HCT116 (cell line): ENCODE results near the gene SLC24A3. TPM values are rescaled to one million over a fixed set of nuclear protein-coding genes. Genes with fewer than 3 reads are reported as not detected.

ENCODE experiments used
- ATAC-seq: fragments of 200-7000 bp; cut with Tn5 transposase; 2 replicates; pipeline ENCODE4 v1.9.1; 2020; ENCODE audit warnings: mild to moderate bottlenecking, moderate library complexity
- BruUV-seq: library from RNA; stranded (reverse); fragments of 400-500 nt; replicated peaks from 2 replicates; lab custom pipeline; 2021; lab: Mats Ljungman, UMichigan
- CTCF ChIA-PET: fragments of 300-600 bp; sonication (Branson Sonifier 250); formaldehyde crosslinking; loops from one replicate; lab custom pipeline; 2021; ENCODE audit warnings: antibody characterized with exemption; lab: Charles Lee
- POLR2A ChIA-PET: fragments of 300-600, 350-600 bp; sonication (Branson Sonifier 250); formaldehyde crosslinking; loops from one replicate; lab custom pipeline; 2021; ENCODE audit warnings: antibody characterized with exemption; lab: Charles Lee
- RAD21 ChIA-PET, 2 experiments: fragments of 300-600 bp; sonication (Branson Sonifier 250); formaldehyde crosslinking; loops; one replicate each; lab custom pipeline; 2023; ENCODE audit warnings: low total read pairs in 2 of 2; ENCODE audit not compliant: uncharacterized antibody in 2 of 2, unreplicated experiment in 2 of 2, low non-redundant PET in 1 of 2; lab: Charles Lee
- DNase-seq: peaks from one replicate; pipeline ENCODE4 v3.0.0-alpha.2; 2010; ENCODE audit warnings: low read depth, low spot score
- H2AFZ ChIP-seq: fragments of 200-600 bp; shearing (Covaris generic), sonication (generic); 2 replicates; pipeline ENCODE4 v1.6.1; 2017; ENCODE audit warnings: low read depth, mixed run types, mixed read lengths, antibody characterized with exemption, low read length; ENCODE audit not compliant: poor library complexity, severe bottlenecking
- H3K27ac ChIP-seq: 2 replicates; pipeline ENCODE4 v1.5.1; 2012; ENCODE audit warnings: low read depth, low read length
- H3K27me3 ChIP-seq: fragments of 200-600 bp; sonication (generic); 2 replicates; pipeline ENCODE4 v1.6.1; 2016; ENCODE audit warnings: mixed run types, low read length, mixed read lengths; ENCODE audit not compliant: insufficient read depth
- H3K36me3 ChIP-seq, 2 experiments: fragments of 200-500 bp in 1 of 2; fragments of 200-600 bp in 1 of 2; sonication (Bioruptor generic) in 1 of 2; sonication (generic) in 1 of 2; 2 replicates each; pipeline versions ENCODE4 v1.5.1 to v1.6.1; 2014 to 2016; ENCODE audit warnings: low read length in 2 of 2, inconsistent platforms in 1 of 2, mixed read lengths in 1 of 2, mixed run types in 1 of 2; ENCODE audit not compliant: insufficient read depth in 2 of 2, control insufficient read depth in 1 of 2
- H3K4me1 ChIP-seq, 2 experiments: fragments of 200-600 bp in 1 of 2; sonication (generic) in 1 of 2; 2 replicates each; pipeline versions ENCODE4 v1.5.1 to v1.6.1; 2012 to 2017; ENCODE audit warnings: low read length in 2 of 2, inconsistent platforms in 1 of 2, mild to moderate bottlenecking in 1 of 2, mixed read lengths in 1 of 2, mixed run types in 1 of 2, moderate library complexity in 1 of 2; ENCODE audit not compliant: insufficient read depth in 2 of 2, control insufficient read depth in 1 of 2
- H3K4me2 ChIP-seq: fragments of 200-600 bp; sonication (generic); 2 replicates; pipeline ENCODE4 v1.6.1; 2017; ENCODE audit warnings: mixed run types, low read length, mixed read lengths
- H3K4me3 ChIP-seq, 2 experiments: fragments of 200-600 bp in 1 of 2; sonication (generic) in 1 of 2; replicated peaks in 1 of 2; 2 replicates each; pipeline ENCODE4 v1.5.1; 2011 to 2016; ENCODE audit warnings: low read length in 2 of 2, control low read depth in 1 of 2, low read depth in 1 of 2, mild to moderate bottlenecking in 1 of 2, mixed read lengths in 1 of 2, mixed run types in 1 of 2
- H3K79me2 ChIP-seq: fragments of 200-600 bp; sonication (generic); 2 replicates; pipeline ENCODE4 v1.6.1; 2017; ENCODE audit warnings: mild to moderate bottlenecking, mixed run types, low read length, moderate library complexity, mixed read lengths; ENCODE audit not compliant: insufficient read depth
- H3K9ac ChIP-seq: fragments of 200-600 bp; sonication (generic); 2 replicates; pipeline ENCODE4 v1.6.1; 2016; ENCODE audit warnings: low read length, mixed read lengths
- H3K9me2 ChIP-seq: fragments of 200-600 bp; sonication (generic), shearing (Covaris generic); 2 replicates; pipeline ENCODE4 v1.6.1; 2017; ENCODE audit warnings: mixed run types, mild to moderate bottlenecking, moderate library complexity; ENCODE audit not compliant: insufficient read depth
- H3K9me3 ChIP-seq, 2 experiments: fragments of 200-500 bp in 1 of 2; fragments of 200-600 bp in 1 of 2; sonication (Bioruptor generic) in 1 of 2; sonication (generic) in 1 of 2; 2 replicates each; pipeline ENCODE4 v1.6.1; 2014 to 2017; ENCODE audit warnings: low read length in 2 of 2, mixed read lengths in 2 of 2, inconsistent platforms in 1 of 2, low read depth in 1 of 2, mild to moderate bottlenecking in 1 of 2, mixed run types in 1 of 2, moderate library complexity in 1 of 2; ENCODE audit not compliant: control insufficient read depth in 1 of 2, insufficient read depth in 1 of 2
- H4K20me1 ChIP-seq: fragments of 200-600 bp; sonication (generic), shearing (Covaris generic); 2 replicates; pipeline ENCODE4 v1.6.1; 2017; ENCODE audit warnings: mixed run types, mild to moderate bottlenecking, moderate library complexity; ENCODE audit not compliant: insufficient read depth
- CBX3 ChIP-seq: IDR thresholded peaks from 2 replicates; pipeline ENCODE4 v1.6.1; 2012; ENCODE audit warnings: low read depth
- CEBPB ChIP-seq: IDR thresholded peaks from 2 replicates; pipeline ENCODE4 v1.6.1; 2012; ENCODE audit warnings: low read depth
- CTCF ChIP-seq, 3 experiments: fragments of 200-600 bp in 1 of 3; sonication (generic) in 1 of 3; IDR thresholded peaks in 2 of 3; conservative IDR thresholded peaks in 1 of 3; 2 replicates each; pipeline ENCODE4 v1.5.1; 2012 to 2017; ENCODE audit warnings: low read depth in 2 of 3, low read length in 2 of 3, antibody characterized with exemption in 1 of 3, borderline replicate concordance in 1 of 3, control low read depth in 1 of 3, mild to moderate bottlenecking in 1 of 3, mixed read lengths in 1 of 3, mixed run types in 1 of 3, moderate library complexity in 1 of 3; ENCODE audit not compliant: insufficient read depth in 1 of 3
- EGR1 ChIP-seq: IDR thresholded peaks from 2 replicates; pipeline ENCODE4 v1.6.1; 2012; ENCODE audit warnings: low read depth
- ELF1 ChIP-seq: IDR thresholded peaks from 2 replicates; pipeline ENCODE4 v1.6.1; 2012; ENCODE audit warnings: low read depth, borderline replicate concordance
- EZH2 ChIP-seq: fragments of 200-600 bp; sonication (generic); IDR thresholded peaks from 2 replicates; pipeline ENCODE4 v1.6.1; 2017; ENCODE audit warnings: antibody characterized with exemption, mixed run types
- EZH2phosphoT487 ChIP-seq: fragments of 200-600 bp; IDR thresholded peaks from 2 replicates; pipeline ENCODE4 v1.6.1; 2018; ENCODE audit warnings: antibody characterized with exemption, borderline replicate concordance
- FOSL1 ChIP-seq: IDR thresholded peaks from 2 replicates; pipeline ENCODE4 v1.6.1; 2012; ENCODE audit warnings: low read depth
- JUND ChIP-seq: IDR thresholded peaks from 2 replicates; pipeline ENCODE4 v1.6.1; 2012
- MAX ChIP-seq: IDR thresholded peaks from 2 replicates; pipeline ENCODE4 v1.6.1; 2012
- POLR2A ChIP-seq: IDR thresholded peaks from 2 replicates; pipeline ENCODE4 v1.7.0; 2011; ENCODE audit warnings: borderline replicate concordance; ENCODE audit not compliant: insufficient read depth, insufficient read length; ENCODE audit errors: extremely low read depth
- SIN3A ChIP-seq: IDR thresholded peaks from 2 replicates; pipeline ENCODE4 v1.6.1; 2012; ENCODE audit warnings: low read depth
- SP1 ChIP-seq: IDR thresholded peaks from 2 replicates; pipeline ENCODE4 v1.6.1; 2012; ENCODE audit warnings: low read depth
- SRF ChIP-seq: IDR thresholded peaks from 2 replicates; pipeline ENCODE4 v1.6.1; 2012; ENCODE audit warnings: low read depth
- TCF7L2 ChIP-seq: IDR thresholded peaks from 2 replicates; pipeline ENCODE4 v1.7.0; 2011; ENCODE audit warnings: borderline replicate concordance, inconsistent platforms; ENCODE audit not compliant: insufficient read depth, insufficient read length; ENCODE audit errors: extremely low read depth
- ZNF274 ChIP-seq: fragments of 200-500 bp; sonication (Bioruptor generic); IDR thresholded peaks from 2 replicates; pipeline ENCODE4 v1.6.1; 2014; ENCODE audit warnings: mild to moderate bottlenecking, low read depth, low read length, inconsistent platforms
- intact Hi-C: fragments of 100-400 bp; cut with micrococcal nuclease; formaldehyde crosslinking; loops from 2 replicates; pipeline ENCODE4 v1.10.0; 2022
- total RNA-seq: library from RNA; stranded (reverse); gene quantifications from one replicate; pipeline ENCODE4 v1.2.1, GENCODE V29; 2021; ENCODE audit not compliant: unreplicated experiment

Gene SLC24A3
- total RNA-seq, 1 experiment from 2014 or later = not detected

GRCh38 chr20:19448632-19449031, 236.2 kb downstream of the SLC24A3 start:
- CTCF ChIA-PET = no interaction called here
- H3K27ac ChIP-seq = no peak overlapping the region
- intact Hi-C loops = no loop called here
- no peak overlapping the region for H3K9ac ChIP-seq
- no peak for ATAC-seq
- TF ChIP-seq CEBPB (no peak), EGR1 (no peak), FOSL1 (no peak), EZH2phosphoT487 (no peak), SP1 (no peak), SRF (no peak), MAX (no peak), POLR2A (no peak), SIN3A (no peak), CBX3 (no peak), ELF1 (no peak), TCF7L2 (no peak), JUND (no peak), EZH2 (no peak), CTCF (IDR thresholded peaks at IDR 0.05 in 2 of 3, conservative IDR thresholded peaks at IDR 0.05 in 1 of 3; ENCODE audit: borderline replicate concordance in 1 of 3, insufficient read depth in 1 of 3, low read depth in 2 of 3, low read length in 2 of 3) (no peak), ZNF274 (no peak)
- TF ChIP-seq, all 23 proteins: peak for 0
- no peaks in the 10 kb centered on the region for H4K20me1 ChIP-seq
- RAD21 ChIA-PET = no interaction called here
- H3K9me2 ChIP-seq = no peaks in the 10 kb centered on the region
- POLR2A ChIA-PET = no interaction called here
- H3K9me3 ChIP-seq = peaks cover 0 to 5% of the 10 kb centered on the region in 2 experiments; a peak in 2 of 4 replicates
- BruUV-seq = no TSS peak
- no peak overlapping the region for H3K4me2 ChIP-seq
- no peaks in the 10 kb centered on the region for H3K4me1 ChIP-seq
- no peaks in the 10 kb centered on the region for H3K36me3 ChIP-seq
- H3K27me3 ChIP-seq = no peaks in the 10 kb centered on the region
- DNase-seq = no peak
- H2AFZ ChIP-seq = no peak overlapping the region
- H3K4me3 ChIP-seq = no peak overlapping the region
- H3K79me2 ChIP-seq = no peaks in the 10 kb centered on the region
